NCI-H2196 treated with DMSO at 0.1 percent for 48 hours (cell line): Measurements from ENCODE around the gene KLHDC9.

Source experiments
- DNase-seq: peaks from one replicate; lab custom pipeline; 2025; ENCODE audit not compliant: unreplicated experiment; lab: John Stamatoyannopoulos, UW

KLHDC9 gene

DNA sequence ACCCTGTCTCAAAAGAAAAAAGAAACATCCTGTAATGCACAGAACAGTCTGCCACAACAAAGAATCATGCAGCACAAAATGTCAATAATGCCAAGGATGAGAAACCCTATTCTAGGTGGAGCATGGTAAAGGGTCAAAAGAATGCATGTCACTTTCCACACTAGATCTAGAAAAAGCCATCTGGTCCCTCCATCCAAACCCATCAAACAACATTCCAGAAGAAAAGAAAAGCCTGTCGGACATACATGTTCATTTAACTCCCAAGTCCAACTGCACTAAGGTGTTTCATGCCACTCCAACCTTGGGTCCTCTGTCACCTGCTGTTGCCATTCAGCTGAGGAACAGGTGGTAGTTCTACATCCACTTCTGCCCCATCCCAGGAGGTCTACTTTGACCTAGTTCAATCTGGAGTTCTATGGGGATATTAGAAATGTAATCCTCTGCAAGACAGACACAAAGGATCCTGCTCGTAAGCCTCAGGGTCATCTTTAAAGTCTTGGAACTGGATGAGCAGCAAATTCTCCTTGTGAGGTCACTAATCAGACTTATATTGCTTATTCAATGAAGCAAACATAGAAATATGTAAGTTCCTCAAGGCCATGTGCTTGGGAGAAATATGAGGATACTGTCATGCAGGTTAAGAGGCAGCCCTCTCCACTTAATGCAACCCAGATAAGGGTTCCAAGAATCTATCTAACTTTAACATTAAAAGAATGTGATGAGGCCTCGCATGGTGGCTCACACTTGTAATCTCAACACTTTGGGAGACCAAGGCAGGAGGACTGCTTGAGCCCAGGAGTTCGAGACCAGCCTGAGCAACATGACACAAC lies 30.6 kb downstream of the KLHDC9 start:
- DNase-seq = no peak

GRCh38 chr1:161130266-161130665 lies 32.1 kb downstream of the KLHDC9 start:
- DNase-seq = no peak

- no peak for DNase-seq
Measured at GRCh38 chr1:161131523-161132409, 33.6 kb downstream of the KLHDC9 start.

DNA sequence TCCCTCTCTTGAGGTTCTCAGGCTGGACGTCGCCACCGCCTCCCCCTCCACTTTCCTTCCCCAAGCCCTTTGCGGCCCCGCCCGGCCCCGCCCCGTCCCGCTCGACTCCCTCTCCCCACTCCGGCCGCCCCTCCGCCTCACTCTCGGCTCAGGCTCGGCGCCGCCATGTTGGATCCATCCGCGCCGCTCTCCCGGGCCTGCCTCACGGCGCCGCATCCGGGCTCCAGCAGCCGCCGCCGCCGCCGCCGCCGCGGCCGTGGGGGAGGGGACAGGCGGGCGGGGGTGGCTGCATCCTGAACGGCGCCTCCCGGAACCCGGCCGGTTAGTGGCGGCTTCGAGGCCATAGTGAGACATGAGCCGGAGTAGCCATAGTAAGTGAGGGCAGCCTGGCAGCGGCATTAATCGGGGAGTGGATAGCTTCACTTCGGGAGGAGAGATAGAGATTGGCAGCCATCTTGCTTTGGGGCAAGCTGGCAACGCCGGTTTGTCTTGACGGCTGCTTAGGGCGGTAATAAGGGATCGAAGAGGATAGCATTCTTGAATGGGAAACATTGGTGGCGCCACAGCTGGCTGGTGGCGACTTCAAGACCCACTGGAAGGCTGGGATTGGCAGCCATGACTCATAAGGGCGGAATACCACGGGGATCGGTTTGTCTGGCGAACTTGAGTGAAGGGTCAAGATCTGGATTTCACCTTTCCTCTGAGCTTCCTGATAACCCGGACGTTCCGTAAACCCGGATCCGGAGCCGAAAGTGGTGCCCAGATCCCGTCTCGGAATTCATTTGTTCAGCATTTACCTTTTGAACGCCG lies 34.5 kb downstream of the KLHDC9 start, which contains the start of gene DEDD:
DEDD (minus strand) TSS at position 258 of the 810 bp plus-strand sequence. CDS start 8,205 bp downstream, outside the sequence.
- peak; percentile 93 for DNase-seq

GRCh38 chr1:161133220-161133740 lies 35.1 kb downstream of the KLHDC9 start:
- no peak for DNase-seq

DNA sequence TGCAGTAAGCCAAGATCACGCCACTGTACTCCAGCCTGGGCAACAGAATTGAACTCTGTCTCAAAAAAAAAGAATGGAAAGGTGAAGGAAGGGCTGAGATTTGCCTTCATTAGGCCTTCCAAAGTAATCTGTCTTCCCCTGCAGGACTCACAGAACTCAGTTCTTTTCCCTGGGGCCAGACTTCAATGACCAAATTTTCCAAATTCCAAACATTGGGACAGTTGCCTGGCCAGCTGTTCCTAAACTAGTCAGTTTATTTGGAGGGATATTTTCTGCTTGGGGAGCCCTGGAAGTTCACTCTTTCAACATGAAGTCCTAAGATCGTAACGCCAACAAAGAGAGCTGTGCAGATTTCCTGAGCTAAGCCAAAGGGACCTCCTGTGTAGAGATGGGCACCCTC lies 39.7 kb downstream of the KLHDC9 start:
- no peak for DNase-seq

DNA sequence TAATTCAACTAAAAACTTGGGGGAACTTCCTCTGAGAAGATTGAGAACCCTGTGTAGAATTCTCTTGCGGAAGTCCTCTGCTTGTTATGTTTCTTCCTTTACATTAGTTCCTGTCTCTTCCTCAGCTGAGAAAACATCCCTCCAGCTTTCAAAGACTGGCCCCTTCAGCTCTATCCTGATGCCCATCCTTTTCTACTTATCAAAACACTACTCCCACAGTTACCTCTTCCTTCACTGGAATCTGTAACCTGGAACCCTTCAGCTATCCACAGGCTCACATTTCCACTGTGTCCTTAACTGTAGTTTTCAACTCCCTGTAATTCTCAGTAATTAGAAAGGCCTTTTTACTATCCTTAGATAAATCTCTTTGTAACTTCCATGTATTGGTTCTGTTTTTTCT lies 40.3 kb downstream of the KLHDC9 start:
- no peak for DNase-seq

DNA sequence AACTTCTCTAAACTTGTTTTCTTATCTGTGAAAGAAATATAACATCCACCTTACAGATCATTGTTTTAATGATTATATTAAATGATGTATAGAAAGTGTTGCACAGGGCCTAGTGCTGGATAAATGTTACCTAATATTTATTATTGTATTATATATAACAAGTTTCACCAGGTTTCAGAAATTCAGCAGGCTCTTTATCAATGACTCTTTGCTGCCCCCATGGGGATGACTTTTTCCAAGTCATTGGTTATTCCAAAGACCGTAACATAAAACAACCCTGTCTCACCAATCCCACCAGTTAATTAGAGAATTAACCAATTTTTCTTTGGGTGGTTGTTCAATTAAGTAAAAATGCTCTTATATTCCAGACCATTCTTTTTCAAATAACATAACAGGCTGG lies 41.6 kb downstream of the KLHDC9 start:
- DNase-seq = no peak

DNA sequence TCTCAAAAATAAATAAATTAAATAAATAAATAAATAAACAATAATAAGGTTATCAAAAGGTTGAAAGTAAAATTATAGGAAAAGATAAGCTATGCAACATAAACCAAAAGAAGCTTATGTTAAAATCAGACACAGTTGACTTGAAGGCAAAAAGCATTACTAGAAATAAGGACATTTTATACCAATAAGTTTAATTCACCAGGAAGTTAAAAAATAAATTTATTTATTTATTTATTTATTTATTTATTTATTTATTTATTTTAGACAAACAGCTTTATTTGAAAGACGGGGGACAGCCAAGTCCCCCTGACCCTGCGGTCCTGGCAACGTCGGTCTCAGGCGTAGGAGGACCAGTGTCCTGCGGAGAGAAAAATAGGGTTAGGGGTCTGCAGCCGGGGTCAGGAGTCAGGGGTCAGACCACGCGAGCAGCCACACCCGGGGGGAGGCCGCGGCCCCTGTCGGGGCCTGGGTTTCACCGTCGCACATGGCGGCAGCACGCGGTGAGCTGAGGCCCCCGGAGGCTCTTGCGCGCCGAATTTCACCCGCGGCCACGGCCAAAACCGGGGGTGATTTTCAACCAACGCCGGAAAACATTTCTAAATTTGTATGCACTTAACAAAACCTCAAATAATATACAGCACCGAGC lies 42.7 kb downstream of the KLHDC9 start:
- no peak for DNase-seq

- no peak for DNase-seq
Measured at GRCh38 chr1:161145832-161146231, 47.7 kb downstream of the KLHDC9 start.
